ENCODE measurements around the gene THSD1. TPM values are rescaled to one million over a fixed set of nuclear protein-coding genes. Genes with fewer than 3 reads are reported as not detected.

Gene THSD1
- total RNA-seq, 1 donor from 2014 or later = 0.27 TPM

- no peak for TF ChIP-seq CTCF (IDR thresholded peaks at IDR 0.05; ENCODE audit: partially characterized antibody, unreplicated experiment)
Measured at GRCh38 chr13:52387721-52388120, 18.3 kb downstream of the THSD1 start.

GRCh38 chr13:52385870-52386269, 20.1 kb downstream of the THSD1 start:
- no peak for DNase-seq
- H3K27me3 Mint-ChIP-seq (ENCODE audit: unreplicated experiment) = no peaks in the 10 kb centered on the region
- H3K4me1 Mint-ChIP-seq (ENCODE audit: low read depth, unreplicated experiment) = no peaks in the 10 kb centered on the region
- no peak overlapping the region for H3K4me3 Mint-ChIP-seq (ENCODE audit: unreplicated experiment)
- no peaks in the 10 kb centered on the region for H3K36me3 Mint-ChIP-seq (ENCODE audit: unreplicated experiment)
- H3K27ac Mint-ChIP-seq (ENCODE audit: unreplicated experiment) = no peak overlapping the region
- H3K9me3 Mint-ChIP-seq (ENCODE audit: unreplicated experiment) = no peaks in the 10 kb centered on the region
- TF ChIP-seq CTCF (IDR thresholded peaks at IDR 0.05; ENCODE audit: partially characterized antibody, unreplicated experiment) = no peak

More at GRCh38 chr13:52387721-52388120, 18.3 kb downstream of the THSD1 start:
- Mint-ChIP-seq H3K27me3 (ENCODE audit: unreplicated experiment) (no peaks in the 10 kb centered on the region), H3K4me1 (ENCODE audit: low read depth, unreplicated experiment) (no peaks in the 10 kb centered on the region), H3K27ac (ENCODE audit: unreplicated experiment) (no peak overlapping the region), H3K4me3 (ENCODE audit: unreplicated experiment) (no peak overlapping the region), H3K9me3 (ENCODE audit: unreplicated experiment) (no peaks in the 10 kb centered on the region), H3K36me3 (ENCODE audit: unreplicated experiment) (no peaks in the 10 kb centered on the region)
- DNase-seq = no peak

GRCh38 chr13:52383366-52383765, 22.6 kb downstream of the THSD1 start:
- no peak for DNase-seq
- H3K9me3 Mint-ChIP-seq (ENCODE audit: unreplicated experiment) = no peaks in the 10 kb centered on the region
- no peak overlapping the region for H3K4me3 Mint-ChIP-seq (ENCODE audit: unreplicated experiment)
- H3K27me3 Mint-ChIP-seq (ENCODE audit: unreplicated experiment) = no peaks in the 10 kb centered on the region
- H3K4me1 Mint-ChIP-seq (ENCODE audit: low read depth, unreplicated experiment) = no peaks in the 10 kb centered on the region
- no peak overlapping the region for H3K27ac Mint-ChIP-seq (ENCODE audit: unreplicated experiment)
- TF ChIP-seq CTCF (IDR thresholded peaks at IDR 0.05; ENCODE audit: partially characterized antibody, unreplicated experiment) = no peak
- no peaks in the 10 kb centered on the region for H3K36me3 Mint-ChIP-seq (ENCODE audit: unreplicated experiment)

- no peaks in the 10 kb centered on the region for H3K9me3 Mint-ChIP-seq (ENCODE audit: unreplicated experiment)
- no peak for DNase-seq
- peaks cover 1% of the 10 kb centered on the region for H3K27me3 Mint-ChIP-seq (ENCODE audit: unreplicated experiment)
- H3K4me3 Mint-ChIP-seq (ENCODE audit: unreplicated experiment) = no peak overlapping the region
- no peak for TF ChIP-seq CTCF (IDR thresholded peaks at IDR 0.05; ENCODE audit: partially characterized antibody, unreplicated experiment)
- no peaks in the 10 kb centered on the region for H3K36me3 Mint-ChIP-seq (ENCODE audit: unreplicated experiment)
- H3K4me1 Mint-ChIP-seq (ENCODE audit: low read depth, unreplicated experiment) = no peaks in the 10 kb centered on the region
- H3K27ac Mint-ChIP-seq (ENCODE audit: unreplicated experiment) = no peak overlapping the region
Measured at GRCh38 chr13:52378312-52378711, 27.7 kb downstream of the THSD1 start.

GRCh38 chr13:52377898-52378297, 28.1 kb downstream of the THSD1 start:
- no peak for TF ChIP-seq CTCF (IDR thresholded peaks at IDR 0.05; ENCODE audit: partially characterized antibody, unreplicated experiment)
- H3K9me3 Mint-ChIP-seq (ENCODE audit: unreplicated experiment) = no peaks in the 10 kb centered on the region
- H3K36me3 Mint-ChIP-seq (ENCODE audit: unreplicated experiment) = no peaks in the 10 kb centered on the region
- H3K4me3 Mint-ChIP-seq (ENCODE audit: unreplicated experiment) = no peak overlapping the region
- H3K4me1 Mint-ChIP-seq (ENCODE audit: low read depth, unreplicated experiment) = no peaks in the 10 kb centered on the region
- DNase-seq = no peak
- peaks cover 1% of the 10 kb centered on the region for H3K27me3 Mint-ChIP-seq (ENCODE audit: unreplicated experiment)
- no peak overlapping the region for H3K27ac Mint-ChIP-seq (ENCODE audit: unreplicated experiment)

All from glutamatergic neuron (in vitro differentiated cells).